Measurements from ENCODE around the gene EYA4.

DNA sequence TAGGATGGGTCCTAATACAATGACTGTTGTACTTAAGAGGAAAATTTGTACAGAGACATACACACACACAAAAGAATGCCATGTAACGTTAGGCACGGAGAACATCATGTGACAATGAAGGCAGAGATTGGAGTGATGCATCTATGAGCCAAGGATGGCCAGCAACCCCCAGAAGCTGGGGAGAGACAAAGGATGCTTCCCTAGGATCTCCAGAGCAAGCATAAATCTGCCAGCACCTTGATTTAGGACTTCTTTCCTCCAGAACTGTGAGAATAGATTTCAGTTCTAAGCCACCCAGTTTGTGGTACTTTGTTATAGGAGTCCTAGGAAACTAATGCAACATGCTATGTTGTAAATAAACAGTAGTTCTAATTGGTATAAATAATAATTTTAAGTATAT, 25.0 kb downstream of the EYA4 start:
- no peak for TF ChIP-seq CTCF (IDR thresholded peaks at IDR 0.05)
- no peak for TF ChIP-seq POLR2A (IDR thresholded peaks at IDR 0.05)
